KG1 (cell line): Measurements from ENCODE around the gene PRICKLE3.
"Not testable (repeated sequence)": the region's sequence is repeated elsewhere in the genome, so short reads cannot be mapped to it uniquely, and the experiment has no call there.

Source experiments
- DNase-seq: peaks from one replicate; lab custom pipeline; 2025; lab: John Stamatoyannopoulos, UW

PRICKLE3 gene

GRCh38 chrX:49179358-49179757, 6.8 kb downstream of the PRICKLE3 start:
- no peak for DNase-seq

DNA sequence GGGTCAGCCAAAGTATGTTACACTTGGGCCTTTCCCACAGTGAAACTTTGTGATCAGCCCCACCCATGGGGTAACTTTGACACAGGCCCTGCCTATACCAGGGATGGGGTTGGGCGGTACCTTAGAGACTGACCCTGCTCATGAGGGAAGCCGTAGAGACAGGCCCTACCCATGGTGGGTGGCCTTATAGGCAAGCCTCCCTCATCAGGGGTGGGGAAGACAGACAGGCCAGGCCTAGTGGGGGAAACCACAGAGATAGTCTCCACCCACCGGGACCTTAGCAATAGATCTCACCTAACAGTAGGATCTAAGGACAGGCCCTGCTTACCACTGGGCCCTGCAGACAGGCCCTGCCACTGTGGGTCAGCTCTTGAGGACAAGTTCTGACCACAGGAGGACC, 7.6 kb downstream of the PRICKLE3 start:
- DNase-seq: no peak

- DNase-seq: no peak
These were observed 8.2 kb downstream of the PRICKLE3 start for GRCh38 chrX:49177873-49178480.

GRCh38 chrX:49177338-49177833, 8.8 kb downstream of the PRICKLE3 start:
- no peak for DNase-seq

DNA sequence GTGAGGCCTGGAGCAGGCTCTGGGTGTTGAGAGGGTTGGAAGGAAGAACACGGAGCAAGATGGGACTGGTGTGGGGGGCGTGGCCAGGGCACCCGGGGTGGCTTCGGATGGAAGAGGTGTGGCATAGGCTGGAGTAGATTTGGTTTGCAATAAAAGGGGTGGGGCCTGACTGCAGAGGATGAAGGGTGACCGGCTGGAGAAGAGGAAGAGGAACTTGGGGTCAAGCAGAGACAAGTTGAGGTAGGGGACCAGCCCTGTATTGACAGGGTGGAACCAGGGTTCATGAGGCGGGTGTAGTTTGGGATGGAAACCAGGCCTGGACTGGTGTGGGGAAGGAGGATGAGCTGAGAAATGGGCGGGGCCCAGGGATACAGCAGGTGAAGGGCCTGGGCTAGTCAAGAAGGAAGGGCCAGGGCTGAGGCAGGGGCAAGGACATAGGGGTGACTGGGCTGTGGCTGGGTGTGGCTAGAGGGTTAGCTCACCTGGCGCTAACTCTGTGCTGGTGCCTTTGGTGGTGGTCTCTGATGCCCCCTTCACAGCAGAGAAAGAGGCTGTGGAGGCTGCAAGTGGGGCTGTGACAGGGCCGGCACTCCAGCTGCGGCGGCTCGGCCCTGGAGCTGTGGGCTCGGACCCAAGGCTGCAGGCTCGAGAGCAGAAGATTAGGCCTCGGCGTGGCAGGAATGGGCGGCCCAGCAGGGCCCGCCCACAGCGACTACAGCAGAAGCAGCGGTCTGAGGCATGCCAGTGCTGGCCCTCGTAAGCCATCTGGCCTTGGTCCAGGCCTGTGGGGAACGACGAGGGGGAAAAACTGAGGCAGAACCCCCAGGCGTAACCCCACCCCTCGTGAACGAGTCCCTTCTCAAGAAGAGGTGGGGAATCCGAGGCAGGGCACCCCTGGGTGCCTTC, 9.5 kb downstream of the PRICKLE3 start:
- DNase-seq: no peak

- DNase-seq: no peak
These were observed 10.5 kb downstream of the PRICKLE3 start for GRCh38 chrX:49175435-49176274.

DNA sequence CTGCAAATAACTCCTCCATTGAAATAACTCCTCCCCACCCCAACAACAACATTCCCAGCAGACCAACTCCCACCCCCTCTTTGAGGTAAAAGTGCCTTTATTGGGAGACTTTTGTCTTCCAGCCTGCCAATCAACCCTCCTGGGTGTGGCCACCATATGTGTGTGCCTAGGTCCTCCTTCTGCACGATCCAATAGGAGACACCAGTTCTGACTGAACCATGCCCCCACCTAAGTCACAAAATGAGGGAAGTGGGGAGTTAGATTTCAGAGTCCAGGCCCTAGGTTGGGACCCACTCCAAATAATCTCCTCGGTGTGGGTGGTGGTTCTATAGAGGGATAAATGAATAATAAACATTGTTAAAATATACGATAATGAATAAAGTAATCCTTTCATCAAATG, 11.4 kb downstream of the PRICKLE3 start:
- no peak for DNase-seq

GRCh38 chrX:49173544-49173943, 12.6 kb downstream of the PRICKLE3 start:
- DNase-seq: not testable (repeated sequence)

GRCh38 chrX:49172280-49172780, 13.8 kb downstream of the PRICKLE3 start:
- peak; percentile 48 for DNase-seq

GRCh38 chrX:49171752-49172279, 14.4 kb downstream of the PRICKLE3 start, which contains the start of gene PLP2:
PLP2 (plus strand) TSS chrX:49171898; CDS start chrX:49172001, 103 bp downstream.
- DNase-seq: peak; percentile 1

- DNase-seq: no peak
These were observed 18.4 kb downstream of the PRICKLE3 start for GRCh38 chrX:49167740-49168108.

GRCh38 chrX:49166914-49167739, 19.0 kb downstream of the PRICKLE3 start:
- peak; percentile 81 for DNase-seq

DNA sequence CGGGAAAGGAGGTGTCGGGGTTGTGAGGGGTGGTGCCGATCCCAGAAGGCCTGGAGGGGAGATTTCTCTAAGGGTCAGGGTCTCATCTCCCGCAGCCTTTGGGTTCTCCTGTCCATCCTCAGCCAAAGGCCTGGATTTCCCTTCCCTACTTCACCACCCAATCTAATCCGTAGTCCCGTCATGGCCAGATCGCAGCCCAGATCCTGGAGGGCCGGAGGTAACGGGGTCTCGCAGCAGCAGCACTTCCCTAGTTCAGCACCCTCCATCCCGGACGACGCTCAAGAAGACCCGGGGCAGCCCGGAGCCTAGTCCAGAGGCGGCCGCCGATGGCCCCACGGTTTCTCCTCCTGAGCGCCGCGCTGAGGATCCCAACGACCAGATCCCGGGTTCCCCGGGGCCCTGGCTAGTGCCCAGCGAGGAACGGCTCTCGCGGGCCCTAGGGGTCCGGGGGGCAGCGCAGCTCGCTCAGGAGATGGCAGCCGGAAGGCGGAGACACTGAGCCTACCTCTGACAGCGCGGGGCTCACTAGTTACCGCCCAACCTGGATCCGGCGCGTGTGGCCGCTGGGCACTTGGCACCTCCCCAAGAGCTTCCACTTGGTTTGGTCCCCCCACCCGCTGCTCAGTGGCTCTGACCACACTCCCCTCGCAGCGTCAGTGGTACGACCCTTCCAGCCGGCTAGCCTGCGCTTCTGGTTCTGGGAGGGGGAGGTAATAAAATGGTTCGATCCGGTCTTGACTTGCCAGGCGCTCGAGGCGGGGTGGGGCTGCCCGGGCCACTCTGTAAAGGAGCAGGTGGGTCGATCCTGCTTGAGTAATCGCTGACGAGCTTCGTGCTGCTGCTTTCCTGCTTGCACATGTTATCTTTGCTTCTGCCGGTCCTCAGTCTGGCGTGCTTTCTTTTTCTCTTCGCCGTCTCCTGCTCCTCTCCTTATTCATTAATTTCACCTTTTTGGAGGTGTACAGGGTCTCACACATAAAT, 20.0 kb downstream of the PRICKLE3 start:
- peak; percentile 50 for DNase-seq

DNA sequence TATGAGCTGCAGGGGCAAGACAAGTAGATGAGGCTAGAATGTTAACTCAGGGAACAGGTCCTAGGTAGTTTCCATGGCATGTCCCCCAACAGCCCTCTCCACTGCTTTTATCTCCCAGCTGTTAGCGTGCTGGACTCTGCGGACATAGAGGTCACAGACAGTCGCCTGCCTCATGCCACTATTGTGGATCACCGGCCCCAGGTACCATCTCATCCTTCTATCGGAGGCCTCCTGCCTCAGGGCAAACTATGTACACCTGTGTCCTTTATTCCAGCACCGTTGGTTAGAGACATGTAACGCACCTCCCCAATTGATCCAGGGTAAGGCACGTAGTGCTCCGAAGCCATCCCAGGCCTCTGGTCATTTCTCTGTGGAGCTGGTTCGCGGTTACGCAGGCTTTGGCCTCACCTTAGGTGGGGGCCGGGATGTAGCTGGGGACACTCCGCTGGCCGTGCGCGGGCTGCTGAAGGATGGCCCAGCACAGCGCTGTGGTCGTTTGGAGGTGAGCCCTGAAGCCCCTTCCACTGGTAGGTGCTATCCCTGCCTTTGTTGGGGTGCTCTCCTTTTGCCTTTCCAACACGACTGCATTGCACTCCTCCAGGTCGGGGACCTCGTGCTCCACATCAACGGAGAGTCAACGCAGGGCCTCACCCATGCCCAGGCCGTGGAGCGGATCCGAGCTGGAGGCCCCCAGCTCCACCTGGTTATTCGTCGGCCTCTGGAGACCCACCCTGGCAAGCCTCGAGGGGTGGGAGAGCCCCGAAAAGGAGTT, 21.4 kb downstream of the PRICKLE3 start:
- no peak for DNase-seq

DNA sequence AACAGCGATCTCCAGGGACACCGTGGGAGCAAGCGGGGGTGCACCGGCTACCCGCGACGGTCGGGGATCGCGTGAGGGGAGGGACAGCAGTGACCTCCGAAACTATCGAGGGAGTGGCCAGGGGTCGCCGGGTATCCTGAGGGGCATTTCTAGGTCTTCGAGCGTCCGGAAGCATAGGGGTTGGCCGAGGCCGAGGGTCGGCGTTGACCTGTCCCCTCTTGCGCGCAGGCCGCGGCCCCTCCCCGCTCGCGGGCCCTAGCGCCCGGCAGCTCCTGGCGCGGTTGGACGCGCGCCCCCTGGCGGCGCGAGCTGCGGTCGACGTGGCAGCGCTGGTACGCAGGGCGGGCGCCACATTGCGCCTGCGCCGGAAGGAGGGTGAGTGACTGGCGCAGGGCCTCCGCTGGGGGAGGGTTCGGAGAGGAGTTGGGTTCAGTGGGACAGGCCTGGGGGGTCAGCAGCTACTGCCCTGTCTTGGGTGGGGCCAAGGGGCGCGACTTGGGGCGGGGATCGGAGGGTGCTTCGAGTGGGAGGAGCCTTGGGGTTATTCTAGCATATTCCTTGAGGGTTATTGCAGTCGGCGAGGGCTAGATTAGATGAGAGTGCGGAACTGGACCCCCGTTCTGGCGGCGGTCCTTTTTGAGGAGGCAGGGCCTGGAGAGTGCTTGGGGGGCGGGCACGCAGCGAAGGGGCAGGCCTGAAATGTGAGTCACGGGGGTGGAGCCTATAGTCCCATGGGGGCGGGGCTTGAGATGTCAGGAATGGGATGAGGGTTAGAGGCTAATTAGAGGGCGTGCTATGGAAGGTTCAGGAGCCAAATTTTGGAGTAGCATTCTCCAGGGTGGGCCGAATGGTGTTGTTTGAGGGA, 22.4 kb downstream of the PRICKLE3 start:
- peak; percentile 46 for DNase-seq

- no peak for DNase-seq
These were observed 23.6 kb downstream of the PRICKLE3 start, which contains the start of gene MAGIX for GRCh38 chrX:49162620-49163019. MAGIX (plus strand) TSS chrX:49162758; CDS start chrX:49162890, 132 bp downstream.

DNA sequence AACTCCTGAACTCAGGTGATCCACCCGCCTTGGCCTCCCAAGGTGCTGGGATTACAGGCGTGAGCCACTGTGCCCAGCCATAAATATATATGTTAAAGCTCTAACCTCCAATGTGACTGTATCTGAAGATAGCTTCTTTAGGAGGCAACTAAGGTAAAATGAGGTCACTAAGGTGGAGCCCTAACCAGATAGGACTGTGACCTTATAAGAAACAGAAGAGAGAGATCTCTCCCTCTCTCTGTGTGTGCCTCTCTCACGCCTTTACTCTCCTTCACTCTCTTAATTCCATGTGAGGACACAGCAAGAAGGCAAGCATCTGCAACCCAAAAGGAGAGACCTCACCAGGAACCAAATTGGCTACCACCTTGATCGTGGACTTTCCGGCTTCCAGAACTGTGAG, 24.5 kb downstream of the PRICKLE3 start:
- DNase-seq: no peak

DNA sequence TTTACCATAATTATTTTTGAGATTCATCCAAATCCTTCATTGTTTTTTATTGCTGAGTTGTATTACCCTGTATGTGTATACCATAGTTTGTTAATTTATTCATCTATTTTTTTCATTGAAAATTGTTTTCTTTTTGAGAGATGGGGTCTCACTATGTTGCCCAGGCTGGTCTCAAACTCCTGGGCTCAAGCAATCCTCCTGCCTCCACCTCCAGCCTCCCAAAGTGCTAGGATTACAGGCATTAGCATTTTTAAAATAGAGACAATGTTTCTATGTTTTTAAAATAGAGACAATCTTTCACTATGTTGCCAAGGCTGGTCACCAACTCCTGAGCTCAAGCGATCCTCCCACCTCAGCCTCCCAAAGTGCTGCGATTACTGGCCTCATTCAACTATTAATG, 25.3 kb downstream of the PRICKLE3 start:
- DNase-seq: no peak
